ENCODE data around the gene SANBR. TPM values are rescaled to one million over a fixed set of nuclear protein-coding genes. Genes with fewer than 3 reads are reported as not detected.
"Not testable (repeated sequence)": the region's sequence is repeated elsewhere in the genome, so short reads cannot be mapped to it uniquely, and the experiment has no call there.

SANBR gene
- total and polyA plus RNA-seq, 5 donors = 3.4 to 6.4 (median 6.1) TPM

- H3K9me3 ChIP-seq (ENCODE audit: control insufficient read depth, low read length) = no peaks in the 10 kb centered on the region
- H3K4me3 ChIP-seq (ENCODE audit: low read length) = no peak overlapping the region
- DNase-seq (no peak), ATAC-seq (no peak)
- intact Hi-C loops (cut with DNase I) = no loop called here
- H3K27ac ChIP-seq (ENCODE audit: low read length) = no peak overlapping the region
- no peaks in the 10 kb centered on the region for H3K4me1 ChIP-seq (ENCODE audit: control insufficient read depth, insufficient read depth, low read length)
- no peaks in the 10 kb centered on the region for H3K27me3 ChIP-seq (ENCODE audit: control insufficient read depth, insufficient read depth)
- whole genome bisulfite sequencing = 99% methylated on average over 3 of the region's 3 CpGs
These were observed 36.1 kb upstream of the SANBR start for GRCh38 chr2:61029533-61029932.

- DNase-seq; H3K4me3 ChIP-seq (ENCODE audit: low read length); H3K4me1 ChIP-seq (ENCODE audit: control insufficient read depth, insufficient read depth, low read length); H3K27ac ChIP-seq (ENCODE audit: low read length); intact Hi-C loops (cut with DNase I); ATAC-seq; H3K27me3 ChIP-seq (ENCODE audit: control insufficient read depth, insufficient read depth); H3K9me3 ChIP-seq (ENCODE audit: control insufficient read depth, low read length): not testable (repeated sequence)
- WGBS = 97% methylated on average over 9 of the region's 9 CpGs
These were observed 31.1 kb upstream of the SANBR start for GRCh38 chr2:61034592-61034991.

GRCh38 chr2:61036643-61037042 lies 29.0 kb upstream of the SANBR start:
- H3K27ac ChIP-seq (ENCODE audit: low read length); H3K4me1 ChIP-seq (ENCODE audit: control insufficient read depth, insufficient read depth, low read length); intact Hi-C loops (cut with DNase I); H3K9me3 ChIP-seq (ENCODE audit: control insufficient read depth, low read length); H3K27me3 ChIP-seq (ENCODE audit: control insufficient read depth, insufficient read depth); H3K4me3 ChIP-seq (ENCODE audit: low read length); ATAC-seq; DNase-seq: not testable (repeated sequence)
- WGBS = 97% methylated on average over 2 of the region's 2 CpGs

GRCh38 chr2:61042807-61043206 lies 22.9 kb upstream of the SANBR start:
- Histone ChIP-seq H3K4me3 (ENCODE audit: low read length) (no peak overlapping the region), H3K9me3 (ENCODE audit: control insufficient read depth, low read length) (no peaks in the 10 kb centered on the region), H3K4me1 (ENCODE audit: control insufficient read depth, insufficient read depth, low read length) (no peaks in the 10 kb centered on the region), H3K27ac (ENCODE audit: low read length) (no peak overlapping the region), H3K27me3 (ENCODE audit: control insufficient read depth, insufficient read depth) (no peaks in the 10 kb centered on the region)
- ATAC-seq (peak in 1 of 2 donors; percentile 36), DNase-seq (no peak)
- intact Hi-C loops (cut with DNase I) = no loop called here
- WGBS = 72% methylated on average over 3 of the region's 3 CpGs

GRCh38 chr2:61044636-61045035 lies 21.0 kb upstream of the SANBR start:
- Histone ChIP-seq H3K27me3 (ENCODE audit: control insufficient read depth, insufficient read depth) (no peaks in the 10 kb centered on the region), H3K9me3 (ENCODE audit: control insufficient read depth, low read length) (no peaks in the 10 kb centered on the region), H3K4me1 (ENCODE audit: control insufficient read depth, insufficient read depth, low read length) (no peaks in the 10 kb centered on the region), H3K27ac (ENCODE audit: low read length) (no peak overlapping the region), H3K4me3 (ENCODE audit: low read length) (no peak overlapping the region)
- ATAC-seq (peak; percentile 83 to 85), DNase-seq (no peak)
- intact Hi-C loops (cut with DNase I) = no loop called here
- WGBS = 64% methylated on average over 4 of the region's 4 CpGs

GRCh38 chr2:61045226-61045625 lies 20.4 kb upstream of the SANBR start:
- WGBS = 55% methylated on average over 2 of the region's 2 CpGs
- no peaks in the 10 kb centered on the region for H3K27me3 ChIP-seq (ENCODE audit: control insufficient read depth, insufficient read depth)
- no peak overlapping the region for H3K27ac ChIP-seq (ENCODE audit: low read length)
- ATAC-seq = no peak
- H3K4me3 ChIP-seq (ENCODE audit: low read length) = no peak overlapping the region
- no peak for DNase-seq
- no peaks in the 10 kb centered on the region for H3K4me1 ChIP-seq (ENCODE audit: control insufficient read depth, insufficient read depth, low read length)
- H3K9me3 ChIP-seq (ENCODE audit: control insufficient read depth, low read length) = no peaks in the 10 kb centered on the region
- intact Hi-C loops (cut with DNase I) = no loop called here

- H3K27ac ChIP-seq (ENCODE audit: low read length) = no peak overlapping the region
- H3K4me1 ChIP-seq (ENCODE audit: control insufficient read depth, insufficient read depth, low read length) = no peaks in the 10 kb centered on the region
- no peaks in the 10 kb centered on the region for H3K9me3 ChIP-seq (ENCODE audit: control insufficient read depth, low read length)
- WGBS = 34% methylated on average over 4 of the region's 4 CpGs
- DNase-seq (no peak), ATAC-seq (peak in 1 of 2 donors; percentile 18)
- intact Hi-C loops (cut with DNase I) = no loop called here
- no peaks in the 10 kb centered on the region for H3K27me3 ChIP-seq (ENCODE audit: control insufficient read depth, insufficient read depth)
- H3K4me3 ChIP-seq (ENCODE audit: low read length) = no peak overlapping the region
These were observed 19.7 kb upstream of the SANBR start for GRCh38 chr2:61045999-61046398.

GRCh38 chr2:61055557-61055956 lies 10.1 kb upstream of the SANBR start:
- WGBS = 42% methylated on average over 2 of the region's 2 CpGs
- ATAC-seq = no peak
- intact Hi-C loops (cut with DNase I) = no loop called here

GRCh38 chr2:61057562-61057961 lies 8.1 kb upstream of the SANBR start:
- ATAC-seq (no peak), DNase-seq (no peak)
- intact Hi-C loops (cut with DNase I) = no loop called here
- Histone ChIP-seq H3K27ac (ENCODE audit: low read length) (no peak overlapping the region), H3K4me3 (ENCODE audit: low read length) (no peak overlapping the region), H3K27me3 (ENCODE audit: control insufficient read depth, insufficient read depth) (no peaks in the 10 kb centered on the region), H3K4me1 (ENCODE audit: control insufficient read depth, insufficient read depth, low read length) (no peaks in the 10 kb centered on the region), H3K9me3 (ENCODE audit: control insufficient read depth, low read length) (no peaks in the 10 kb centered on the region)

More at GRCh38 chr2:61055557-61055956, 10.1 kb upstream of the SANBR start:
- H3K27ac ChIP-seq (ENCODE audit: low read length) = no peak overlapping the region
- no peak overlapping the region for H3K4me3 ChIP-seq (ENCODE audit: low read length)
- H3K4me1 ChIP-seq (ENCODE audit: control insufficient read depth, insufficient read depth, low read length) = no peaks in the 10 kb centered on the region
- no peak for DNase-seq
- H3K9me3 ChIP-seq (ENCODE audit: control insufficient read depth, low read length) = no peaks in the 10 kb centered on the region
- no peaks in the 10 kb centered on the region for H3K27me3 ChIP-seq (ENCODE audit: control insufficient read depth, insufficient read depth)

- Histone ChIP-seq H3K9me3 (ENCODE audit: control insufficient read depth, low read length) (no peaks in the 10 kb centered on the region), H3K27ac (ENCODE audit: low read length) (no peak overlapping the region), H3K27me3 (ENCODE audit: control insufficient read depth, insufficient read depth) (no peaks in the 10 kb centered on the region), H3K4me3 (ENCODE audit: low read length) (no peak overlapping the region), H3K4me1 (ENCODE audit: control insufficient read depth, insufficient read depth, low read length) (no peaks in the 10 kb centered on the region)
- ATAC-seq (no peak), DNase-seq (no peak)
- intact Hi-C loops (cut with DNase I) = no loop called here
These were observed 6.3 kb upstream of the SANBR start for GRCh38 chr2:61059382-61059781.

GRCh38 chr2:61074100-61074499 lies 8.4 kb downstream of the SANBR start:
- no peak overlapping the region for H3K27ac ChIP-seq (ENCODE audit: low read length)
- DNase-seq = no peak
- no peaks in the 10 kb centered on the region for H3K9me3 ChIP-seq (ENCODE audit: control insufficient read depth, low read length)
- no peak overlapping the region for H3K4me3 ChIP-seq (ENCODE audit: low read length)
- H3K4me1 ChIP-seq (ENCODE audit: control insufficient read depth, insufficient read depth, low read length) = no peaks in the 10 kb centered on the region
- 98% methylated on average over 1 of the region's 1 CpG for WGBS
- intact Hi-C loops (cut with DNase I) = no loop called here
- no peaks in the 10 kb centered on the region for H3K27me3 ChIP-seq (ENCODE audit: control insufficient read depth, insufficient read depth)
- no peak for ATAC-seq

GRCh38 chr2:61085883-61086282 lies 20.2 kb downstream of the SANBR start:
- DNase-seq (no peak), ATAC-seq (no peak)
- intact Hi-C loops (cut with DNase I) = no loop called here
- no peaks in the 10 kb centered on the region for H3K4me1 ChIP-seq (ENCODE audit: control insufficient read depth, insufficient read depth, low read length)
- no peak overlapping the region for H3K4me3 ChIP-seq (ENCODE audit: low read length)
- no peaks in the 10 kb centered on the region for H3K9me3 ChIP-seq (ENCODE audit: control insufficient read depth, low read length)
- WGBS = 97% methylated on average over 1 of the region's 1 CpG
- no peak overlapping the region for H3K27ac ChIP-seq (ENCODE audit: low read length)
- no peaks in the 10 kb centered on the region for H3K27me3 ChIP-seq (ENCODE audit: control insufficient read depth, insufficient read depth)
